ENCODE measurements around the gene PRSS33. TPM values are rescaled to one million over a fixed set of nuclear protein-coding genes. Genes with fewer than 3 reads are reported as not detected.

The PRSS33 gene
- total RNA-seq, 1 donor from 2014 or later = not detected

DNA sequence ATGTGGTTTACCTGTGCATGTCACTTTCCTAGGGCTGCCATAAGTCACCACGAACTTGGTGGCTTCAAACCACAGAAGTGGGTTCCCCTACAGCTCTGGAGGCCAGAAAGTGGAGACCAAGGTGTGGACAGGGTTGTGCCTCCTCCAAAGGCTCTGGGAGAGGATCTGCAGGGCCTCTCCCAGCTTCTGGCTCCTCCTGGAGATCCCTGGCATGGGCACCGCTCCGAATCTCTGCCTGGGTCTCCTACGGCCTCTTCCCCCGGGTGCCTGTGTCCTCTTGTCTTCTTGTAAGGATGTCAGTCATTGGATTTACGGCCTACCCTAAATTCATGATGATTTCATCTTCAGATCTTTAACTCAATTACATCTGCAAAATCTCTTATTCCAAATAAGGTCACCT, 37.4 kb downstream of the PRSS33 start:
- TF ChIP-seq, protein P1, sequence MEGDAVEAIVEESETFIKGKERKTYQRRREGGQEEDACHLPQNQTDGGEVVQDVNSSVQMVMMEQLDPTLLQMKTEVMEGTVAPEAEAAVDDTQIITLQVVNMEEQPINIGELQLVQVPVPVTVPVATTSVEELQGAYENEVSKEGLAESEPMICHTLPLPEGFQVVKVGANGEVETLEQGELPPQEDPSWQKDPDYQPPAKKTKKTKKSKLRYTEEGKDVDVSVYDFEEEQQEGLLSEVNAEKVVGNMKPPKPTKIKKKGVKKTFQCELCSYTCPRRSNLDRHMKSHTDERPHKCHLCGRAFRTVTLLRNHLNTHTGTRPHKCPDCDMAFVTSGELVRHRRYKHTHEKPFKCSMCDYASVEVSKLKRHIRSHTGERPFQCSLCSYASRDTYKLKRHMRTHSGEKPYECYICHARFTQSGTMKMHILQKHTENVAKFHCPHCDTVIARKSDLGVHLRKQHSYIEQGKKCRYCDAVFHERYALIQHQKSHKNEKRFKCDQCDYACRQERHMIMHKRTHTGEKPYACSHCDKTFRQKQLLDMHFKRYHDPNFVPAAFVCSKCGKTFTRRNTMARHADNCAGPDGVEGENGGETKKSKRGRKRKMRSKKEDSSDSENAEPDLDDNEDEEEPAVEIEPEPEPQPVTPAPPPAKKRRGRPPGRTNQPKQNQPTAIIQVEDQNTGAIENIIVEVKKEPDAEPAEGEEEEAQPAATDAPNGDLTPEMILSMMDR (IDR thresholded peaks at IDR 0.05; ENCODE audit: insufficient read depth, low read length, severe bottlenecking) = no peak
- H3K36me3 ChIP-seq (ENCODE audit: control insufficient read depth, insufficient read depth, low read length) = no peaks in the 10 kb centered on the region
- H3K4me3 ChIP-seq (ENCODE audit: low read depth, low read length) = no peak overlapping the region
- FAIRE-seq (no peak), DNase-seq (ENCODE audit: low read depth) (no peak)
- H3K27me3 ChIP-seq (ENCODE audit: control insufficient read depth, insufficient read depth, low read length) = no peaks in the 10 kb centered on the region

DNA sequence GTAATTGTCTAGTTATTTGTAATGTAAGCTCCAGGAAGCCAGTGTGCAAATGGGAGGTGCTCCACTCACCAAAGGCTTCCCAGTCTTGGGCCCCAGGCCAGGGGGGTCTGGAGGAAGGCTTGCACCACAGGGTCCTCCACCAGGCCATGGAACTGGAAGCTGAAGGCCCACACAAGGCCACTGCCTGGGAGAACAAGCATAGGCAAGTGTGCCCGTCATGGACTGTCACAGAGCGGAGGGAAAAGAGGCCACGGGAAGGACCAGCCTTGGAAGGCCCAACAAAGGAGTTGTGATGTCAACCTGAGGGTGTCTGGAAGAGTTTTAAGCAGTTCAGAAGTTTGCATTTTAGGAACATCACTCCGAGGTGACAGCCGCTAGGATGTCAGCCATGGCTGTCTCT, 37.9 kb downstream of the PRSS33 start:
- FAIRE-seq = no peak
- no peak for DNase-seq (ENCODE audit: low read depth)
- Histone ChIP-seq H3K36me3 (ENCODE audit: control insufficient read depth, insufficient read depth, low read length) (no peaks in the 10 kb centered on the region), H3K4me3 (ENCODE audit: low read depth, low read length) (no peak overlapping the region), H3K27me3 (ENCODE audit: control insufficient read depth, insufficient read depth, low read length) (no peaks in the 10 kb centered on the region)
- TF ChIP-seq, protein P1 (IDR thresholded peaks at IDR 0.05; ENCODE audit: insufficient read depth, low read length, severe bottlenecking) = no peak

GRCh38 chr16:2748757-2749455, 38.5 kb downstream of the PRSS33 start:
- TF ChIP-seq, protein P1 (IDR thresholded peaks at IDR 0.05; ENCODE audit: insufficient read depth, low read length, severe bottlenecking) = no peak
- Histone ChIP-seq H3K36me3 (ENCODE audit: control insufficient read depth, insufficient read depth, low read length) (no peaks in the 10 kb centered on the region), H3K4me3 (ENCODE audit: low read depth, low read length) (no peak overlapping the region), H3K27me3 (ENCODE audit: control insufficient read depth, insufficient read depth, low read length) (no peaks in the 10 kb centered on the region)
- FAIRE-seq (no peak), DNase-seq (ENCODE audit: low read depth) (no peak)

DNA sequence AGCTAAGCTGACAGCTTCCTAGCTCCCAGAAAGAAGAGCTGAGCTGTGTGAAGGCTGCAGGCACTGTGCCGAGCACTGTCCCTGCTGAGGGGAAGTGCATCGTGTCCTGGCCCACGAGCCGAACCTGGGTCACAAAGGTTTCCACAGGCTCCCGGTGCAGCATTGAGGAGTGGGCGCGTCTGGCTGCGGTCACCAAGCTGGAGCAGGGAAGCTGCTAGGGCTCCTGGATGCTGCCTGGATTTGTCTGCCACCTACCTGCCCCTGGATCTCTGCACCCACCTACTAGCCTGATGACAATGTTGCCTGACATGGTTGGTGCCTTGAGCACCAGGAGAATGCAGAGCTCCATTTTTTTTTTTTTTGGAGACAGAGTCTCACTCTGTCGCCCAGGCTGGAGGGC, 41.4 kb downstream of the PRSS33 start:
- no peaks in the 10 kb centered on the region for H3K36me3 ChIP-seq (ENCODE audit: control insufficient read depth, insufficient read depth, low read length)
- TF ChIP-seq, protein P1 (IDR thresholded peaks at IDR 0.05; ENCODE audit: insufficient read depth, low read length, severe bottlenecking) = no peak
- DNase-seq (ENCODE audit: low read depth) (no peak), FAIRE-seq (no peak)
- H3K4me3 ChIP-seq (ENCODE audit: low read depth, low read length) = no peak overlapping the region
- H3K27me3 ChIP-seq (ENCODE audit: control insufficient read depth, insufficient read depth, low read length) = no peaks in the 10 kb centered on the region

DNA sequence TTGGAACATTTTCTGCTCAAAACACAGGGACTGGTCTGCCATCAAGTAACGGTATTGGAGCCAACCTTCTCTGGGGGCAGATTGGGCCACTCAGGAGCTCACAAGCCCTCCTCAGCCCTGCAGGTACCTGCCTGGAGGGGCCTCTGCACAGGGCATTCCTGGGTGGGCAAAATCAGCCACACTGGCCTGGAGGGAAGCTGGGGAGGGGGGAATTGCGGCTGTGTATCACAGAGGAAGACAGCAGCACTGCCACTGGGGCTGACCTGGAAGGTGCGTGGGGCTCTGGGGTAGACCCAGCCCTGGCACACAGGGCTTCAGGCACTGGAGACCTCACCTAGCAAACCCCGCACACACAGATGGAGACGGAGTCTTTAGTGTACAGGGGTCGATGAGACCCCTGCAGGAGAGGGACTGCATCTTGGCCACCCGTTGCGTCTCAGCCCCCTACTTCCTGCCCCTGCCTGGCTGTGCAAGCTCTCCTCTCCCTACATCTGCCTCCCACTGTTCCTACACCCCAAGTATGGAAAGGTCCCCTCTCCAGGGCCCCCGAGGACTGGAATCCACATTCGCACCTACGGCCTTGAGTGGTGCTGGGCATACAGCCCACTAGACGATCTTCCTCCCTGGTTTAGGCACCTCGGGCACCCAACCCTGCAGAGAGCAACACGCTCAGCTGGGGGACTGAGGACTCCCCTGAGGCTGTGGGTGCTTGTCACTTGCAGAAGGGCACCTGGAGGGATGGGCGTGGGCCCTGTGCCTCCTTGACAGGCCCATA, 42.1 kb downstream of the PRSS33 start:
- no peak for FAIRE-seq
- TF ChIP-seq, protein P1 (IDR thresholded peaks at IDR 0.05; ENCODE audit: insufficient read depth, low read length, severe bottlenecking) = no peak
- Histone ChIP-seq H3K4me3 (ENCODE audit: low read depth, low read length) (no peak overlapping the region), H3K27me3 (ENCODE audit: control insufficient read depth, insufficient read depth, low read length) (no peaks in the 10 kb centered on the region), H3K36me3 (ENCODE audit: control insufficient read depth, insufficient read depth, low read length) (no peaks in the 10 kb centered on the region)
- DNase-seq (ENCODE audit: low read depth) = no peak
